Measurements from ENCODE around the gene RPS3. TPM values are rescaled to one million over a fixed set of nuclear protein-coding genes. Genes with fewer than 3 reads are reported as not detected.
"Not testable (repeated sequence)": the region's sequence is repeated elsewhere in the genome, so short reads cannot be mapped to it uniquely, and the experiment has no call there.

RPS3 gene
- polyA plus RNA-seq, 3 donors, result 1,862 to 3,388 (median 2,569) TPM

- H3K27ac ChIP-seq (ENCODE audit: low read depth, low read length), result no peak overlapping the region
- 84 to 90% (median 88%) methylated on average over 8 of the region's 8 CpGs for WGBS, 3 donors
Measured at GRCh38 chr11:75375626-75376025, 23.7 kb upstream of the RPS3 start.

- 79 to 87% (median 87%) methylated on average over 9 of the region's 9 CpGs for WGBS, 3 donors
Measured at GRCh38 chr11:75376175-75376574, 23.1 kb upstream of the RPS3 start.

GRCh38 chr11:75378776-75379175 lies 20.5 kb upstream of the RPS3 start:
- not testable (repeated sequence) for H3K27ac ChIP-seq (ENCODE audit: low read depth, low read length)
- 93 to 96% (median 95%) methylated on average over 17 of the region's 17 CpGs for WGBS, 3 donors

More at GRCh38 chr11:75376175-75376574, 23.1 kb upstream of the RPS3 start:
- no peak overlapping the region for H3K27ac ChIP-seq (ENCODE audit: low read depth, low read length)

GRCh38 chr11:75380245-75380644 lies 19.1 kb upstream of the RPS3 start:
- H3K27ac ChIP-seq (ENCODE audit: low read depth, low read length), result no peak overlapping the region
- WGBS, 3 donors, result 77 to 99% (median 95%) methylated on average over 2 of the region's 2 CpGs

- no peak overlapping the region for H3K27ac ChIP-seq (ENCODE audit: low read depth, low read length)
- 63 to 82% (median 73%) methylated on average over 7 of the region's 7 CpGs for WGBS, 3 donors
Measured at GRCh38 chr11:75380716-75381420, 18.4 kb upstream of the RPS3 start.

GRCh38 chr11:75383246-75383645 lies 16.1 kb upstream of the RPS3 start:
- WGBS, 3 donors, result 55 to 88% (median 56%) methylated on average over 3 of the region's 3 CpGs
- no peak overlapping the region for H3K27ac ChIP-seq (ENCODE audit: low read depth, low read length)

GRCh38 chr11:75384438-75385080 lies 14.8 kb upstream of the RPS3 start:
- 20 to 23% (median 22%) methylated on average over 24 of the region's 24 CpGs for WGBS, 3 donors
- H3K27ac ChIP-seq (ENCODE audit: low read depth, low read length), result no peak overlapping the region

- WGBS, 3 donors, result 60 to 74% (median 69%) methylated on average over 3 of the region's 3 CpGs
- H3K27ac ChIP-seq (ENCODE audit: low read depth, low read length), result no peak overlapping the region
Measured at GRCh38 chr11:75386942-75387630, 12.2 kb upstream of the RPS3 start.

- WGBS, 3 donors, result 70 to 76% (median 71%) methylated on average over 3 of the region's 3 CpGs
Measured at GRCh38 chr11:75387736-75388294, 11.5 kb upstream of the RPS3 start.

GRCh38 chr11:75388386-75389275 lies 10.7 kb upstream of the RPS3 start:
- 28 to 29% (median 29%) methylated on average over 9 of the region's 9 CpGs for WGBS, 3 donors
- H3K27ac ChIP-seq (ENCODE audit: low read depth, low read length), result no peak overlapping the region

More at GRCh38 chr11:75387736-75388294, 11.5 kb upstream of the RPS3 start:
- H3K27ac ChIP-seq (ENCODE audit: low read depth, low read length), result no peak overlapping the region

- 74 to 75% (median 75%) methylated on average over 11 of the region's 11 CpGs for WGBS, 3 donors
- no peak overlapping the region for H3K27ac ChIP-seq (ENCODE audit: low read depth, low read length)
Measured at GRCh38 chr11:75389276-75389605, 10.1 kb upstream of the RPS3 start.

GRCh38 chr11:75389925-75390324 lies 9.4 kb upstream of the RPS3 start:
- no peak overlapping the region for H3K27ac ChIP-seq (ENCODE audit: low read depth, low read length)
- 87 to 92% (median 90%) methylated on average over 7 of the region's 7 CpGs for WGBS, 3 donors

- WGBS, 3 donors, result 76 to 85% (median 83%) methylated on average over 8 of the region's 8 CpGs
- H3K27ac ChIP-seq (ENCODE audit: low read depth, low read length), result no peak overlapping the region
Measured at GRCh38 chr11:75394085-75394840, 5.1 kb upstream of the RPS3 start.

- WGBS, 3 donors, result 70 to 78% (median 77%) methylated on average over 8 of the region's 8 CpGs
- H3K27ac ChIP-seq (ENCODE audit: low read depth, low read length), result no peak overlapping the region
Measured at GRCh38 chr11:75398906-75399305, 412 bp upstream of the RPS3 start.

GRCh38 chr11:75400146-75400865 lies 988 bp downstream of the RPS3 start:
- no peak overlapping the region for H3K27ac ChIP-seq (ENCODE audit: low read depth, low read length)
- WGBS, 3 donors, result 10 to 13% (median 11%) methylated on average over 11 of the region's 11 CpGs

GRCh38 chr11:75402002-75402773 lies 2.9 kb downstream of the RPS3 start:
- 80 to 84% (median 82%) methylated on average over 10 of the region's 10 CpGs for WGBS, 3 donors
- H3K27ac ChIP-seq (ENCODE audit: low read depth, low read length), result no peak overlapping the region
